Suprapubic skin (tissue), 3 donors: ENCODE measurements around the gene CACNA2D3.

Experiments
- CTCF ChIP-seq, 2 donors: fragments of 200-600 bp in 1 of 2; fragments of 450-650 bp in 1 of 2; sonication (generic) in 1 of 2; IDR thresholded peaks; one replicate each; pipeline ENCODE4 v1.5.1; 2016 to 2019; ENCODE audit warnings: antibody characterized with exemption in 2 of 2, mild to moderate bottlenecking in 1 of 2, moderate library complexity in 1 of 2
- EP300 ChIP-seq: sonication (generic); formaldehyde crosslinking; IDR thresholded peaks from one replicate; pipeline ENCODE4 v1.6.1; 2017; ENCODE audit warnings: antibody characterized with exemption

DNA sequence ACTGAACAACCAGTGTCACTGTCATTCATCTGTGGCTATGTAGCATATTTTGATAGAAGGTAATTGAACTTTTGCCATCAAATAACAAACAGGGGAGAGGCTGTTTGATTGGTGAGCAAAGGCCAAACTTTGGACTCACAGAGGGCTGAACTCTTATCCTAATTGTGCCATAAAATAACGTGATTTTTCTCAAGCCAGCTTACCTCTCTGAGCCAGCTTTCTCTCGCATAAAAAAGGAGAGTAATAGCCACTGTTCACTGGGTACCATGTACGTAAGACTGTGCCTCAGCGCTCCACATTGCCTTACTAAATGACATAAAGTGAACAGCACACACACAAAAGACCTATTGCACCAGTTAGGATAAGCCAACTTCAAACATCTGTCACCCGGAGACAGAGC is 588.6 kb downstream of the CACNA2D3 start:
- no peak for TF ChIP-seq CTCF (IDR thresholded peaks at IDR 0.05)
- no peak for TF ChIP-seq EP300
